ENCODE measurements around the gene COL5A1.

The COL5A1 gene

DNA sequence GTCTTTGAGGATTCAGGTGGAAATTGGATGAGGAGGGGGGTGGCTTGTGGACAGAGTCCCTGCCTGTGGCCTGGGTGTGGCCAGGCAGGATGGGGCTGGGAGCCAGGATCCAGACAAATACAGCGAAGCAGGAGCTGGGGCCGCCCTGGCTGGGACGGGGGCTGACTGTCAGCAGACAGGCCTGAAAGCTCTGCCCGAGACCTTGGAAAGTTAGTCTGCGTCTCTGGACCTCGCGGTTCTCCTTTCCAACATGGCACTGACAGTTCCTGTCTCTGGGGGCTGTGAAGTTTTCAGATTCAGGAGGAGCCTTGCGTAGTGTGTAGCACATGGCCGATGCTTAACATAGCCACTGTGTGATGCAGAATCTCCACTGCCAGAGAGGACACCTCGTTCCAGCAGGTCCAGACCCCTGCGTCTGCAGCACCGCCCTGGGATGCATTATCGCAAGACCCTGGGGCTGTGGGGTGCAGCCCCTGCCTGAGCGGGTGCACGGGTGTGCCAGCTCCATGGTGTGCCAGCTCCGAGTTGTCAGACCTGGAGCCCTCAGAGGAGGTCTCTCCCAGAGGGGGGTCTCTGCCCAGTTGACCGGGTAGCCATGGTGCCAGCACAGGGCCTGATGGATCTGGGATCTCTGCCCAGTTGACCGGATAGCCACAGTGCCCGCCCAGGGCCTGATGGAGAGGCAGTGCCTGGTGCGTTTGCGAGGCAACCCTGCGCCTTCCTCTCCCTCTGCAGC is 89.3 kb downstream of the COL5A1 start:
- Histone ChIP-seq H3K4me3 (no peak overlapping the region), H3K27ac (no peak overlapping the region)

- Histone ChIP-seq H3K4me3 (no peak overlapping the region), H3K27ac (no peak overlapping the region)
Measured at GRCh38 chr9:134731497-134732391, 90.1 kb downstream of the COL5A1 start.

GRCh38 chr9:134732392-134733110 is 90.9 kb downstream of the COL5A1 start:
- no peak overlapping the region for H3K27ac ChIP-seq

GRCh38 chr9:134733480-134734232 is 92.1 kb downstream of the COL5A1 start:
- peak overlapping the region in 4 of 21 experiments; percentile 13 to 50 (median 24) for H3K27ac ChIP-seq
- no peak overlapping the region for H3K4me3 ChIP-seq

More at GRCh38 chr9:134732392-134733110, 90.9 kb downstream of the COL5A1 start:
- no peak overlapping the region for H3K4me3 ChIP-seq

DNA sequence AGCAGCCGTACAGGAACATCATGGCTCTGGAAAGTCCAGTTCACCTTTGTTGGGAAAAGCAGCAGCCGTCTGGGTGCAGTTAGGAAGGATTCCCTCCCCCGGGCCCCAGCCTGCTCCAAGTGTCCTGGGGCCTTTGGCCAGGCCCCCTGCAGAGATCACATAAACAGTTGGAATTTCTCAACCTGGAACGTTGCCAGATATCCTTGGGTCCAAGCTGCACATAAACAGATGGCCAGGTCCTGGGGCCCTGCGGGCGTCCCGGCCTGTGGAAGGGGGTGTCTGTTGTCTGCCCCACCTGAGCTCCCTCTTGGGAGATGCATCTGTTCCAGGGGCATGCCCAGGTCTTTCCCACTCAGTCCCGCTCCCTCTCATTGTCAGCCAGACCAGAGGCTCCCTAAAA is 92.7 kb downstream of the COL5A1 start:
- peak overlapping the region in 3 of 21 experiments; percentile 13 to 30 (median 19) for H3K27ac ChIP-seq

DNA sequence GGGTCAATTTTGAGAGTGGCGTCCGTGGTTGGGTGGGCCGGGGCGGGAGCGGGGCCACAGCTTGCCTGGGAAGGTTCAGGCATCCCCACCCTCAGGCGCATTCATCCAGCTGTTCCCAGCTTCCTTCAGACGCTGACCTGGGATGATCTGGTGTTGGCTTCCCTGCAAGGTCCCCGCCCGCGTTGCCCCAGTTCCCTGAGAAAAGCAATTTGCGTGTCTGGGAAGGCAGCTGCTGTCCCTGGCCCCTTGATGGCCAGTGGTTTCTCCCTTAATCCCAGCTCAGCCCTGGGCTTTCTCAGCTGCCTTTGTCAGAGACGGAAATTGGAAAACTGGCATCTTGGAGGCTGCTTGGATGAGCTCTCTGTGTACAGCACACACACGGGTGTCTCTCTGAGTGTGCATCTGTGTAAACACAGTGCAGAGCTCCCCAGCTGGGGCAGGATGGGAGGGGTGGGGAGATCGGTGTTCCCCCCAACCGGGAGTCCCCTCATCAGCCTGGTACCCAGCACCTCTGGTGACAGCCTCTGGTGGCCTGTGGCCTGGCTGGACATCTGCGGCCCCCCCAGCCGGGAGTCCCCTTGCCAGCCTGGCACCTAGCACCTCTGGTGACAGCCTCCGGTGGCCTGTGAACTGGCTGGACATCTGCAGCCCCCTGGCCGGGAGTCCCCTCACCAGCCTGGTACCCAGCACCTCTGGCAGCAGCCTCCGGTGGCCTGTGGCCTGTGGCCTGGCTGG is 94.0 kb downstream of the COL5A1 start:
- H3K4me3 ChIP-seq = no peak overlapping the region
- peak overlapping the region in 7 of 21 experiments; percentile 3 to 44 (median 23) for H3K27ac ChIP-seq

More for the DNA sequence above, 92.7 kb downstream of the COL5A1 start:
- H3K4me3 ChIP-seq = no peak overlapping the region

- Histone ChIP-seq H3K4me3 (no peak overlapping the region), H3K27ac (peak overlapping the region in 2 of 21 experiments; percentile 4 to 7)
Measured at GRCh38 chr9:134736791-134737497, 95.3 kb downstream of the COL5A1 start.

DNA sequence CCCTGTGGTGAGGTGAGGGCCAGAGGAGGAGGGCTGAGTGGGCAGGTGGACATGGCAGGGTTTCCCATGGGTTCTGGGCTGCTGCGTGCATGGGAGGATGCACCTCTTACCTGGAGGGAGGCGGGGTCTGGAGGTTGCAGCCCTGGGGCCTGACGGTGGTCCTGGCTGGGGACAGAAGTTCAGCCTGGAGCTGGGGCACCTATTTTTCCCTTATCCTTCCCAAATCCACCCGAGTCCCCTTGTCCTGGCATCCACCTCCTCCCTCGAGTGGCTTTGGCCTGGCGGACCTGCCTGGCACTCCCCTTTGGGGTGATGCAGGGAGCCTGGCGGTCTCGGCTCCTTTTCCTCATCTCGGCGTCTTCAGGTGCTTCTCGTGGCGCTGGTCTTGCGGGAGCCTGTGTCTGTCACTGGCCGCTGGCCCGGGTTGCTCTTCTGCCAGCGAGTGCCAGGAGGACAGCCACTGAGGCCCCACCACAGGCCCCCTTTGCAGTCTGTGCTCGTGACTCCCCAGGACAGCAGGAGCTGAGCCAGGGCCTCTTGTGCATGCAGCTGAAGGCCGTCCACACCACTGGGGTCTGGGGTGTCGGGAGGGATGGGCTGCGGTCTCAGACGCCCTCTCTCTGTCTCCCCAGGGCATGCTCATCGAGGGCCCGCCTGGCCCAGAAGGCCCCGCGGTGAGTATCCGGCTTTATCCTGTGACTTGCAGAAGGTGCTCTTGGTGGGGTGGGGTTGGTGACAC is 96.4 kb downstream of the COL5A1 start:
- Histone ChIP-seq H3K27ac (peak overlapping the region in 1 of 21 experiments; percentile 4), H3K4me3 (no peak overlapping the region)

GRCh38 chr9:134738869-134739659 is 97.5 kb downstream of the COL5A1 start:
- peak overlapping the region in 1 of 21 experiments; percentile 33 for H3K27ac ChIP-seq
- H3K4me3 ChIP-seq = no peak overlapping the region

DNA sequence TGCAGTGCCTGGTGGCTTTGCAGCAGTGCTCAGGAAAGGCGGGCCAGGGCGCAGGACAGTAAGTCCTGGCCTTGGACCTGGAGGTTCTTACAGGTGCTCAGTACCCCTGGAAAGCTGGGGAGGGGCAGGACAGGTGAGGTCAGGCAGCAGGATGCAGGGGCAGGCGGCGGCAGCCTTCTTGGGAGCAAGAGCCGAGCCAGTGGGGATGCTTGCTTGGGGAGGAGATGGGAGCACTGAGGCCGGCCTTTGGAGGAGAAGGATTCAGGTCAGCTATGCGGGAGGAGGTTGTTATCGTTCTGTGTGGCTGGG is 98.0 kb downstream of the COL5A1 start:
- Histone ChIP-seq H3K27ac (no peak overlapping the region), H3K4me3 (no peak overlapping the region)

DNA sequence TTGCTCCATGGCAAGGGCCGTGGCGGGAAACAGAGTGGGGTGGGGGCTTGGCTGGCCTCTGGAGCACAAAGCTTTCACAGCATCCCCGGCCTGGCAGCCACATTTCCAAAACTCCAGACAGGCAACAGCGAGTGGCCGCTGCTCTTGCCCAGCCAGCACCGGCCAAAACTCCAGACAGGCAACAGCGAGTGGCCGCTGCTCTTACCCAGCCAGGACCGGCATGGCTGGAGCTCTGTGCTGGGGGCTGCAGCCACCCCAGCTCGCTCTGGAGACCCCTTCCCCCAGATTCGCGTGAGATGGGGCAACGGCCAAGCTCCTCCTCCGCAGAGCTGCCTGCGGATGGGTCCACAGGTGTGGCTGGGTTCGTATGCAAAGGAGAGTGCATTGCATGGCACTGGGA is 98.5 kb downstream of the COL5A1 start:
- H3K4me3 ChIP-seq = no peak overlapping the region
- H3K27ac ChIP-seq = no peak overlapping the region

GRCh38 chr9:134741846-134742245 is 100.2 kb downstream of the COL5A1 start:
- H3K27ac ChIP-seq = no peak overlapping the region
- H3K4me3 ChIP-seq = no peak overlapping the region

DNA sequence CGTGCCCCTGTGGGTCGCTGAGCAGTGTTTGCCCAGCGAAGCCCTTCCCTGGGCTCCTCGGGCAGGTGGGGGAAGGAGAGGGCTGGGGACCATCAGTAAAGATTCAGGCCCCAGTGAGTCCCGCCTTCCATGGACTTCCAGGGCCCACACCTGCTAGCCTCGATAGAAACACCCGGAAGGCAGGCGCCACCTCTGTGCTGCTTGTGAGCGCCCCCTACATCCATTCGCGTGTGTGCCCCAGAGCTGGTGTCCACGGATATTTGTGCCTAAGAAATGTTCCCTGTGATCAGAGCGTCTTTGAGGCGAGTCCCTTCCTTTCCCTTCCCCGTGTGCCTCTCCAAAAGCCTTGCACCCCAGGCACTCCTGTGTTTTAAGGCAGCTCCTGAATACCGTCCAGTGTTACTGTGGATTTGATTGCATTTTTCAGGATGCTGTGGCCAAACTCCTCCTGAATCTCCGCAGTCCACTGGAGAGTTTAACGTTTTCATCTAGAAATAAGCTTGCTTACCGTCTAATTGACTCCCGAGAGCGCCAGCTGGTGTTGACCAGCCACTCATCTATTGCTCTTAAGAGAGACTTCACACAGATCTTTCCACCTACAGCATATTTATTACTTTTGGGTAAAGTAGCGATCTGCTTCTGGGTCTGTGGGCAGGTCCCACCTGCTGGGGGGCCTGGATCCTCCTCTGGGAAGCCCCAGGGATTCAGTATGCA is 101.4 kb downstream of the COL5A1 start:
- no peak overlapping the region for H3K4me3 ChIP-seq
- H3K27ac ChIP-seq = no peak overlapping the region

DNA sequence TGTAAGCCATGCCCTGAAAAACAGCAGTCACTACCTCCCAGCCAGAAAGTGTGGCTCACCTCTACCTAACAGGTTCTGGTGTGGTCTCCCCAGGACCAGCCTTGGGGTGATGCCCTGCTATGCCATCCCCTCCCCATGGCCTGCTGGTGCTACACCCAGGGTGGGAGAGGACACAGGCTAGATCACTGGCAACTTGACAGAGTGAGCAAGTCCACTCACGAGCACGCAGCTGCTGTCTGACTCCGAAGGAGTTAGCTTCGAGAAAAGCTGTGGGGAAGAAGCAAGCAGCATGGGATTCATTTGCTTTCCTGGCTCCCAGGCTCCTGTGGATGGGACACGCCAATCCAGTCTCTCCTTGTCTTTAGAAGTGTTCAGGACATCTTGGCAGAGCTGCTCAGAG is 102.2 kb downstream of the COL5A1 start:
- Histone ChIP-seq H3K27ac (no peak overlapping the region), H3K4me3 (no peak overlapping the region)

GRCh38 chr9:134744385-134745295 is 103.0 kb downstream of the COL5A1 start:
- H3K4me3 ChIP-seq = no peak overlapping the region
- H3K27ac ChIP-seq = no peak overlapping the region
